Measurements from ENCODE around the gene TIMM17A.

DNA sequence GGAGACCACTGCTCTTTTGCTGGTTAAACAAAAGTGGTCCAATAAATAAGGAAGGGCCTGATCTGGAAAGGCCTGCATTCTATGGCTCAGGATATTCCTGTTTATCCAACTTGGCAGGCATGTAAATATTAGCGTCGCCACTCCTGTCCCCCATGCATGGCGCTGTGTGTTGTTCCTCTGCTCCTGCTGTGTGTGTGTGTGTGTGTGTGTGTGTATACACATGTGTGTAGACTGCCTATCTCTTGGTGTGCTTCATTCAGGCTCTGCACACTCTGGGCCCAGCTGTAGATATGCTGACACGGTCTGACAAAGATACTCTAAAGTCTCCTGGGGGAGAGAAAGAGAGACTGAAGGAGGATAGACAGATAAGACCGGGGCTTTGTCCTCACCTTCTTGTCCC is 15.7 kb upstream of the TIMM17A start:
- TF ChIP-seq CTCF (IDR thresholded peaks at IDR 0.05; ENCODE audit: borderline replicate concordance, extremely low read depth, low read length, poor library complexity, severe bottlenecking) (no peak), EZH2 (IDR thresholded peaks at IDR 0.05; ENCODE audit: borderline replicate concordance, low read depth, low read length, severe bottlenecking) (no peak)
